NCI-H510A treated with DMSO at 0.1 percent for 48 hours (cell line): ENCODE measurements around the gene APCDD1.

Source experiments
- DNase-seq: peaks from one replicate; lab custom pipeline; 2025; lab: John Stamatoyannopoulos, UW

The APCDD1 gene

GRCh38 chr18:10432781-10433180, 21.7 kb upstream of the APCDD1 start:
- no peak for DNase-seq

GRCh38 chr18:10436160-10436559, 18.3 kb upstream of the APCDD1 start:
- no peak for DNase-seq

GRCh38 chr18:10437837-10438236, 16.6 kb upstream of the APCDD1 start:
- DNase-seq: no peak

GRCh38 chr18:10439898-10440297, 14.5 kb upstream of the APCDD1 start:
- no peak for DNase-seq

GRCh38 chr18:10440884-10441283, 13.6 kb upstream of the APCDD1 start:
- DNase-seq: no peak

- DNase-seq: no peak
Measured at GRCh38 chr18:10441472-10441871, 13.0 kb upstream of the APCDD1 start.

- no peak for DNase-seq
Measured at GRCh38 chr18:10442551-10442971, 11.9 kb upstream of the APCDD1 start.

GRCh38 chr18:10443001-10443400, 11.4 kb upstream of the APCDD1 start:
- no peak for DNase-seq

- no peak for DNase-seq
Measured at GRCh38 chr18:10444314-10445006, 10.0 kb upstream of the APCDD1 start.

- DNase-seq: no peak
Measured at GRCh38 chr18:10449396-10449795, 5.0 kb upstream of the APCDD1 start.

GRCh38 chr18:10450986-10451385, 3.4 kb upstream of the APCDD1 start:
- DNase-seq: no peak

GRCh38 chr18:10453261-10453805, 1.1 kb upstream of the APCDD1 start:
- DNase-seq: no peak

GRCh38 chr18:10454681-10455557, 484 bp downstream of the APCDD1 start:
- no peak for DNase-seq

GRCh38 chr18:10455726-10456453, 1.5 kb downstream of the APCDD1 start:
- no peak for DNase-seq

- no peak for DNase-seq
Measured at GRCh38 chr18:10456718-10457117, 2.3 kb downstream of the APCDD1 start.

- DNase-seq: no peak
Measured at GRCh38 chr18:10457128-10457527, 2.7 kb downstream of the APCDD1 start.

- DNase-seq: no peak
Measured at GRCh38 chr18:10457767-10458166, 3.3 kb downstream of the APCDD1 start.

- no peak for DNase-seq
Measured at GRCh38 chr18:10458691-10459090, 4.3 kb downstream of the APCDD1 start.

- no peak for DNase-seq
Measured at GRCh38 chr18:10459587-10459986, 5.2 kb downstream of the APCDD1 start.

GRCh38 chr18:10460414-10461018, 6.1 kb downstream of the APCDD1 start:
- no peak for DNase-seq

- no peak for DNase-seq
Measured at GRCh38 chr18:10461989-10462388, 7.6 kb downstream of the APCDD1 start.

GRCh38 chr18:10462597-10462996, 8.2 kb downstream of the APCDD1 start:
- DNase-seq: no peak
